ENCODE results near the gene CDC16.

GRCh38 chr13:114263578-114263977 is 28.9 kb downstream of the CDC16 start:
- TF ChIP-seq CTCF (IDR thresholded peaks at IDR 0.05; ENCODE audit: insufficient read depth, low read length) (no peak), POLR2AphosphoS5 (IDR thresholded peaks at IDR 0.05; ENCODE audit: low read depth) (no peak), REST (IDR thresholded peaks at IDR 0.05; ENCODE audit: insufficient replicate concordance, low read depth) (no peak)

Measured in HL-60 (cell line).